Suppressor macrophage (primary cell): ENCODE data around the gene OBP2B.
"Not testable (repeated sequence)": the region's sequence is repeated elsewhere in the genome, so short reads cannot be mapped to it uniquely, and the experiment has no call there.

Source experiments
- DNase-seq, 4 experiments: peaks; one replicate each; pipeline ENCODE4 v3.0.0-alpha.2; 2020 to 2022

OBP2B gene

DNA sequence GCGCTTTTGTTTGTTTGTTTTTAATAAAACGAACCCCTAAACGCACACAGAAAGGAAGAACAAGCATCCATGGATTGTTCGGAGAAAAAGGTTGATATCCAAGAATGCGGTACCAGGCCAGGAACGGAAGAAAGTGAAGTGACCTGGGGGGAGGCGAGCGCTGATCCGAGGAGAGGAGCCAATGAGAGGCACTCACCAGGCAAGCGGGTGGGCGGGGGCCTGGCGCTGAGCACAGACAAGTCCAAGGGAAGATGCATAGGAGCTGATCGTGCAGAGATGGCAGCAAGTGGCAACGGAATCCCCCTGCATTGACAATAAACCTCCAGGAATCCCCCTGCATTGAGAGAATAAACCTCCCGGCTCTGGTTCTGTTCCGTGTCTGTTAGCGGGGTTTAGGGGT lies 8.4 kb downstream of the OBP2B start:
- DNase-seq: no peak

DNA sequence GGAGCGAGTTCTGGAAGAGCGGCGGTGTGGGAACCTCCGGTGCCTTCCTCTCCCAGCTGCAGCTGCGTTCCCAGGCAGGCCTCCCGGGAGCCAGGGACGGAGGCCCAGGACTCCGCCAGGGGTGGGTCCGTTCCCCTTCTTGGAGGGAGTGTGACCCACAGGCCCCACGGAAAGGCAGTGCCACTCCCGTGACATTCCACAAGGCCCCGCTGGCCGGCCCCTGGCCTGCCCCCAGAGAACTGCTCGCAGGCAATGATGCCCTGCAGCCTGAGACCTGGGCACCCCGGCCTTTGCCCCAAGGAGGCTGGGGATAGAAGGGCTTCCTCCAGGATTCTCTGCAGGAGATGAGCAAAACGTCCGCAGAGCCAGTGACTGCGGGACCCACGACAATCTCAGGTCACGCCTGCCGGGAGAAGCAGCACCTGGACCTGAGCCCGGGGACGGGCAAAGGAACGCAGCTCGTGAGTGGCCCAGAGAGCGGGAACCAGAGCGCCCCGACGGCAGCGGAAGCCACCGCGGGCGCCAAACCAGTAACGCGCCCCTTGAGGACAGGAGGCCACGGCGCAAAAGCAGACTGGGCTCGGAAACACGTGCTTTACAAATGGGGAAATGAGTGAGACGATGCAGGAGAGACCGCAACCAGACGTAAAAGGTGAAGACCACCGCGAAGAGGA lies 9.3 kb downstream of the OBP2B start:
- DNase-seq: peak; percentile 16 to 40 (median 24)

DNA sequence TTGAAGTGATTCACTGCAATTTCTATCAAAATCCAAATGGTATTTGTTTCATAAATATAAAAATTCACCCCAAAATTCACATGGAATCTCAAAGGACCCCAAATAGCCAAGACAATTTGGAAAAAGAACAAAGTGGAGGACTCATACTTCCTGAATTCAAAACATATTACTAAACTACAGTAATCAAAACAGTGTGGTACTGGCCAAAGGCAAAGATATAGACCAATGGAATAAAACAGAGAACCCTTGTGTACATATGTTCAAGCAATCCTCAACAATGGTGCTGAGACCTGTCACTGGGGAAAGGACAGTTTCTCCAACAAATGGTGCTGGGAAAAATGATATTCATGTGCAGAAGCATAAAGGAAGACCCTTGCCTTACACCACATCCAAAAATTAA lies 14.0 kb downstream of the OBP2B start:
- no peak for DNase-seq

DNA sequence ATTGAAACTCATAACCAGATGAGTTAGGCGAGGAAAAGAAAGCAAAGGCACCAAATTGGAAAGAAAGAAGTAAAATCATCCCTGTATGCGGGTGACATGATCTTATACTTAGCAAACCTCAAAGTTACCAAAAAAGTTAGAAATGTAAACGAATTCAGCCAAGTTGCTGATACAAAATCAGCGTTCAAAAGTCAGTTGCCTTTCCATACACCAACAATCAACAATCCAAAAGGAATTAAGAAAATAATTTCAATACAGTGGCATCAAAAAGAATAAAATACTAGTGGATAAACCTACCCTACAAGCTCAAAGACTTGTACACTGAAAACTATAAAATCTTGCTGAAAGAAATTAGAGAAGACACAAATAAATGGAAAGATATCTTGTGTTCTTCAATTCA lies 14.5 kb downstream of the OBP2B start:
- DNase-seq: no peak

- no peak for DNase-seq
These were observed 17.1 kb downstream of the OBP2B start for GRCh38 chr9:133191989-133192388.

DNA sequence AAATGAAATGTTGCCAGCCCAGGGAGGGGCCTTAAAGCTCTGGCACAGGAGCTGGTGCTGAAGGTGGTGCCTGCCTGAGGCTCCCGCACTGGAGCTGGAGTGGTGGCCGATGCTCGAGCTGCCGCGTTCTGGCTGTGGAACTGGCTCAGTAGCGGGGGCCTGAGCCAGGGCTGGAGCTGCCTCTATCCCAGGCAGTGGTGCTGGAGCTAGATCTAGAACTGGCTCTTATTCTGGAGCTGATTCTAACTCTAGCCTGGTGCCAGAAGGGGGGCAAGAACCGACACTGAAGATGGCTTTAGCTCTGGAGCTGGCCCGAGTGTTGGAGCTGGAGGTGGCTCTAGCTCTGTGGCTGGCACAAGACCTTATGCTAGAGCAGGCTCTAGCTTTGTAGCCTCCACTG lies 19.2 kb downstream of the OBP2B start:
- DNase-seq: no peak

GRCh38 chr9:133188843-133189180 lies 20.2 kb downstream of the OBP2B start:
- no peak for DNase-seq

GRCh38 chr9:133188006-133188842 lies 20.8 kb downstream of the OBP2B start:
- peak in 2 of 4 experiments; percentile 14 to 22 for DNase-seq

DNA sequence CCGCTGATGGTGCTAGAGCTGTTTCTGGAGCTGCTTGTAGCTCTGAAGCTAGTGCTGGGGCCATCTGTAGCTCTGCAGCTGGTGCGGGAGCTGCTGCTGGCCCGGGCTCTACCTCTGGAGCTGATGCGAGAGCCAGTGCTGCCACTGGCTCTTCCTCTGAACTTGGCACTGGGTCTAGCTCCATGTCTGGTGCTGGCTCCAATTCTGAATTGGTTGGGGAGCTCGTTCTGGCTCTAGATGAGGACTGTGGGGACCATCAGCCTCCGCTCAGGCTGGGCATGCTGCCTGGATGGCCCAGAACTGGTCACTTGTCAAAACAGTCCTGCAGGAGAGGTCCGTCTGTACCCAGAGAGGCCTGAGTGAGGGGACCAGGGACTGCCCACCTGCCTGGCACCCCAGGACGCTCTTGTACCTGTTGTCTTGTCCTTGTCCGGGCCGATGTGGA lies 21.5 kb downstream of the OBP2B start:
- DNase-seq: no peak

DNA sequence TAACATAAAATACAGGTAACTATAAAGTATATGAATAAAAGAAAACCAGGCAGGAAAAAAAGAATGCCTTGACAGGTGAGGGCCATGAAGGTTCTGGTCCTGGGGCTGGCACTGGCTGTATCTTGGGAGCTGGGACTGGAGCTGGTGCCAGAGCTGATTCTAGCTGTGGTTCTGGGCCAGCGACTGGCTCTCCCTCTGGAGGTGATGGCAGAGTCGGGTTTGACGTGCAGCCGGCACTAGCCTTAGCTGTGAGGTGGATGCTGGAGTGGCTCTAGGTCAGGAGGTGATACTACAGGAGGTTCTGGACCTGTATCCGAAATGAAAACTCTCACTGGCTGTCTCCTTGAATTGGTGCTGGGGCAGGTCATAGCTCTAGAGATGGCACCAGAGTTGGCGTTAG lies 22.3 kb downstream of the OBP2B start:
- DNase-seq: no peak

- DNase-seq: peak; percentile 72 to 88 (median 80)
These were observed 24.1 kb downstream of the OBP2B start for GRCh38 chr9:133184971-133185370.

DNA sequence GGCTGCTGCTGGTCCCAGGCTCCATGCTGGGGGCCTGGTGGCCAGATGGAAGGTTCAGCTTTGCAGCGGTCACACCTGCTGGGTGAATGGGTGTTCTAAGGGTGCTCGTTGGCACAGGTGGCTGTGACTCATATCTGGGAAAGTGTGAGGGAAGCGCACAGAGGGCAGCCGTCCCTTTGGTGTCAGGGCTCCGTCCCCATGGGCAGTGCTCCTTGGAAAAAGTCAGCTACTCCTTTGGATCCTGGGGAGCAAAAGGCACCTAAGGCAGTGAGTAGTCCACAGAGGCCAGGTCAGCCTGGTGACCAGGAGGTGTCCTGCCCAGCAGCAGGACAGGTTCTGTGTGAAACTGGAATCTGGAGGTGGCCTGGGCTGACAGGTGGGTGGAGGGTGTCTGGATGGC lies 26.9 kb downstream of the OBP2B start:
- no peak for DNase-seq

GRCh38 chr9:133181561-133181960 lies 27.5 kb downstream of the OBP2B start:
- DNase-seq: peak in 2 of 4 experiments; percentile 26 to 53

GRCh38 chr9:133180953-133181352 lies 28.1 kb downstream of the OBP2B start:
- DNase-seq: no peak

- DNase-seq: no peak
These were observed 36.0 kb downstream of the OBP2B start for GRCh38 chr9:133173056-133173455.

DNA sequence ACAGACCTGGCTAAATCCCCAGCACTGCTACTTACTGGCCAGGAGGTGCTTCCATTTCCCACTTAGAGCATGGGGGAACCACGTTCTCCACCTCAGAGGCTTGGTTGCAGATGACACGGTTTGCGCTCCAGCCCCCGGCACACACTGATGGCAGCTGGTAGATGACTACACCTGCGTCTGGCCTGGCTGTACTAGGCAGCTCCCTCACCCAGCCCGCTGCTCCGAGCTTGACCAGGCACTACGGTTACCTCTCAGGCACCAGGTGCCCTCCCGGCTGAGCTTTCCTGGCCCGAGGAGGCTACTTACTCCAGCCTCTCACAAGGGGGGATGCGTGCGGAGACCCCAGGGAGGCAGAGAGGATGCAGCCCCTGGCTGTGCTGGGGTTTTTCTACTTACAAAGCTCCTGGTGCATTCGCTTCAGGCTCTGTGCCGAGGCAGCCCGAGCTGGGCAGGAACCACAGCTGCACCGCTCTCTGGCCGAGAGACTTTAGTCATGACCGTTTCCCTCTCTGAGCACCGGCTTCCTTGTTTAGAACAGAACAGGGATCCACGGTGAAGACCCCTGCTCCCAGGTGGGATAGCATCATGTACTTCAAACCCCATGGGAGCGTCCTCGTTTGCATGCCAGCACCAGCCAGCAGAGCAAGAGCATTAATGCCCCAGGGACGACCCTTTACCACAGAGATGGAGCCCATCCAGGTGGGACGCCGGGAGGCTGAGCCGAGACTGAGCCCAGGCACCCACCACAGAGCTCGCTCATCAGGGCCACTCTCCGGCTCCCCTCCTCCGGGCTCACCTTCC lies 37.7 kb downstream of the OBP2B start:
- no peak for DNase-seq

- DNase-seq: no peak
These were observed 38.3 kb downstream of the OBP2B start for GRCh38 chr9:133170716-133171115.

DNA sequence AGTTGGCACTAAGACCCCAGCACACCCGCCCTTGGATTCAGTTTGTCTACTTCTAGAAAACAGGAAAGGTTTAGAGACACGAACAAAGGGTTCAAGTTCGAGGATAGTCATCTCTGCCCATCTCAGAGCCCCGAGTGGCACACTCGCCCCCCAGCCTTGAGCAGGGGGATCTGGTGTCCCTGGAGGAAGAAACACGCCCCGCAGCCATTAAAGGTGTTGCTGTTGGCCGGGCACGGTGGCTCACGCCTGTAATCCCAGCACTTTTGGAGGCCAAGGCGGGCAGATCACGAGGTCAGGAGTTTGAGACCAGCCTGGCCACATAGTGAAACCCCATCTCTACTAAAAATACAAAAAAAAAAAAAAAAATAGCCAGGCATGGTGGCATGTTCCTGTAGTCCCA lies 39.4 kb downstream of the OBP2B start:
- DNase-seq: not testable (repeated sequence)

GRCh38 chr9:133169102-133169501 lies 39.9 kb downstream of the OBP2B start:
- no peak for DNase-seq

- no peak for DNase-seq
These were observed 40.6 kb downstream of the OBP2B start for GRCh38 chr9:133168432-133168831.

DNA sequence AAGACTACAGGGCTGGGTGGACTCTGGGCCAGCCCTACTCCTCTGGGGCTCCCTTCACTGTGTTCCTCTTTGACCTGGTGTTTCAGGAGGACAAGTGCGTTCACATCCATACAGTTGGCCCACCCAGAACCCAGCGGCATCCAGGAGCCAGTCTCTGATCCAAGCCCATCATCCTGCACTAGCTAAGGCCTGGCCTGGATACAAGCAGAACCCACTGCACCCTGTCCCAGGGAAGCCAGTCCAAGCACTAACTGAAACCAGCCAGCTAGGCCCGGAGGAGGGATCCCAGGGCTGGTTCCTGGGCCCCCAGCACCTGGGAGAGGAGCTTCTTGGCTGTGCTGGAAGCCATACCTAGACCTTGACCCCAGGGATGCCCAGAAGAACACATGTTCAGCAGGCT lies 41.3 kb downstream of the OBP2B start:
- no peak for DNase-seq

DNA sequence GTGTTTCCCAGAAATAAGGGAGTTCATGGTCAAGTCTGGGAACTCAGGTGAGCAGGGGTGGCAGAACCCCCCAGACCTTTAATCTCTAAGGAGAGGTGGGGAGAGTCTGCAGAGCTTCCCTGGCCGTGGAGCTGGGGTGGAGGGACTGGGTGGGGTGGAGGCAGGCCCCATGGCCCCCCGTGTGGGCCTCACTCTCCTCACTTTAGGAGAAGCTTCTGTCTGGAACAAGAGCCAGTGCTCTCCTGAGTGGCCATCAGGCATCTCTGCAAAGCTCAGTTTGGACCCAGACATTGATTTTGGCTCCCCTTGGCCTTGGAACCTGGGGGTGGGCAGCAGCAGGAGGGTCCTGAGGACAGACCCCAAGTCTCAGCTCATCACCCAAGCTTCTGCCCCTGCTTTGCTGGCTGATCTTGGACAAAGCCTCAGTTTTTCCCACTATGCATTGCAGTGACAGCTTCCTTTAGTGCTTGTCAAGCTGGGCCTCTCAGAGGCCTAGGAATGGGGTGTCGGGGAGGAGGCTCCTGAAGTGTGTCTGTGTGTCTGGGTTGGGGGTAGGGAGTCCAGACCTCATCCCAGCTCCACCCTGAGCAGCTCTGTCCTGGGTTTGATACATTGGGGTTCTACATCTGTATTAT lies 41.8 kb downstream of the OBP2B start:
- no peak for DNase-seq

DNA sequence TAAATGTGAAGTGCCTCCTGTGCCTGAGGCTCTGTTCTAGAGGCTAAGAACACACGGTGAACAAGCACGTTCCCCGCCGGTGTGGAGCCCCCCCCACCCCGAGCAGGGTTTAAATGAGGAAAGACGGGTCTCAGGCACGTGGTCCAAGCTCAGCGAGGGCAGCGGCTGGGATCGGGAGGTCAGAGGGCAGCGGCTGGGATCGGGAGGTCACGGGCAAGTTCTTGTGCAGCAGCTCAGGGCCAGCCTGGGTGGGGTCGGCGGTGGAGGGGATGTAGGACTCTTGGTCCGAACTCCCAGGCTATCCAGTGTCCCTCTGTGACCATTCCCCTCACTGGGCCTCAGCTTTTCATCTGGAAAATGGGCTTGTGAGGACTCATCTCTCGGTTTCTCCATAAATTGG lies 42.7 kb downstream of the OBP2B start:
- no peak for DNase-seq
